B cell (primary cell): Measurements from ENCODE around the gene SLC10A4. TPM values are rescaled to one million over a fixed set of nuclear protein-coding genes. Genes with fewer than 3 reads are reported as not detected.

Experiments used
- ATAC-seq: fragments of 200-7000 bp; cut with Tn5 transposase; one replicate; pipeline ENCODE4 v1.10.0; 2021; ENCODE audit warnings: low read depth, mild to moderate bottlenecking, moderate number of reproducible peaks, moderate library complexity
- CTCF ChIA-PET: fragments of 350-600 bp; sonication (Branson Sonifier 250); formaldehyde crosslinking; loops from one replicate; lab custom pipeline; 2021; ENCODE audit warnings: antibody characterized with exemption, inconsistent platforms; lab: Charles Lee
- POLR2A ChIA-PET: fragments of 350-600 bp; sonication (Branson Sonifier 250); formaldehyde crosslinking; loops from one replicate; lab custom pipeline; 2021; ENCODE audit warnings: antibody characterized with exemption; lab: Charles Lee
- DNase-seq: peaks from one replicate; pipeline ENCODE4 v3.0.0; 2013
- H2AFZ ChIP-seq: 2 replicates; pipeline ENCODE4 v1.6.1; 2012; ENCODE audit warnings: mild to moderate bottlenecking, low read depth, low read length; ENCODE audit not compliant: insufficient read depth, poor library complexity, severe bottlenecking
- H3K27ac ChIP-seq, 2 donors: 1 replicate in 1 of 2; 2 replicates in 1 of 2; pipeline ENCODE4 v1.5.1; 2012 to 2013; ENCODE audit warnings: low read length in 2 of 2, mild to moderate bottlenecking in 2 of 2, moderate library complexity in 1 of 2
- H3K27me3 ChIP-seq, 4 experiments: fragments of 200-600 bp in 1 of 4; sonication (generic) in 1 of 4; replicated peaks in 1 of 4; 1 replicate in 2 of 4; 2 replicates in 2 of 4; pipeline versions ENCODE4 v1.6.1 to v1.7.0; 2013 to 2016; ENCODE audit warnings: low read length in 3 of 4, mild to moderate bottlenecking in 2 of 4, mixed read lengths in 1 of 4, moderate library complexity in 1 of 4; ENCODE audit not compliant: insufficient read depth in 4 of 4, control insufficient read depth in 3 of 4; ENCODE audit errors: control extremely low read depth in 1 of 4
- H3K36me3 ChIP-seq, 2 experiments: replicated peaks in 1 of 2; 1 replicate in 1 of 2; 2 replicates in 1 of 2; pipeline versions ENCODE4 v1.6.1 to v1.7.1; 2013; ENCODE audit warnings: low read length in 1 of 2; ENCODE audit not compliant: insufficient read depth in 2 of 2, control insufficient read depth in 1 of 2; ENCODE audit errors: control extremely low read depth in 1 of 2, extremely low read depth in 1 of 2
- H3K4me1 ChIP-seq, 2 donors: fragments of 200-600 bp in 1 of 2; sonication (generic) in 1 of 2; 1 replicate in 1 of 2; 2 replicates in 1 of 2; pipeline versions ENCODE4 v1.5.1 to v1.6.1; 2013 to 2017; ENCODE audit warnings: low read length in 2 of 2; ENCODE audit not compliant: control insufficient read depth in 2 of 2, insufficient read depth in 2 of 2
- H3K4me2 ChIP-seq: replicated peaks from 2 replicates; pipeline ENCODE3; 2012; ENCODE audit warnings: mild to moderate bottlenecking, low read depth, low read length; ENCODE audit not compliant: poor library complexity, severe bottlenecking
- H3K4me3 ChIP-seq, 5 experiments: fragments of 200-600 bp in 1 of 5; sonication (generic) in 1 of 5; 1 replicate in 3 of 5; 2 replicates in 2 of 5; pipeline versions ENCODE4 v1.5.1 to v1.7.0; 2011 to 2016; ENCODE audit warnings: low read length in 4 of 5, mild to moderate bottlenecking in 4 of 5, low read depth in 2 of 5, control low read depth in 1 of 5, moderate library complexity in 1 of 5; ENCODE audit not compliant: insufficient read depth in 1 of 5; ENCODE audit errors: control extremely low read depth in 1 of 5, extremely low read depth in 1 of 5
- H3K79me2 ChIP-seq: fragments of 200-600 bp; sonication (generic); one replicate; pipeline ENCODE4 v1.6.0; 2016; ENCODE audit warnings: low read length; ENCODE audit not compliant: control insufficient read depth, insufficient read depth
- H3K9ac ChIP-seq: fragments of 200-600 bp; sonication (generic); 2 replicates; pipeline ENCODE4 v1.6.1; 2017; ENCODE audit warnings: mild to moderate bottlenecking, low read length, moderate library complexity
- H3K9me3 ChIP-seq, 3 donors: one replicate each; pipeline versions ENCODE4 v1.6.1 to v1.7.1; 2013; ENCODE audit warnings: low read length in 2 of 3; ENCODE audit not compliant: control insufficient read depth in 2 of 3, insufficient read depth in 1 of 3; ENCODE audit errors: control extremely low read depth in 1 of 3
- H4K20me1 ChIP-seq: 2 replicates; pipeline ENCODE4 v1.6.0; 2012; ENCODE audit warnings: mild to moderate bottlenecking, low read length; ENCODE audit not compliant: insufficient read depth, control insufficient read depth, poor library complexity, severe bottlenecking
- H3K27ac Mint-ChIP-seq: one replicate; pipeline ENCODE4 v1.8.0; 2021; ENCODE audit warnings: mixed read lengths
- H3K27me3 Mint-ChIP-seq: one replicate; pipeline ENCODE4 v1.8.0; 2021; ENCODE audit warnings: mixed read lengths
- H3K4me1 Mint-ChIP-seq: one replicate; pipeline ENCODE4 v1.8.0; 2021; ENCODE audit warnings: mixed read lengths
- H3K4me3 Mint-ChIP-seq: one replicate; pipeline ENCODE4 v1.8.0; 2021; ENCODE audit warnings: mixed read lengths
- H3K9me3 Mint-ChIP-seq: one replicate; pipeline ENCODE4 v1.8.0; 2022; ENCODE audit warnings: mixed read lengths; ENCODE audit not compliant: insufficient read depth
- EZH2 ChIP-seq: IDR thresholded peaks from 2 replicates; pipeline ENCODE4 v1.6.1; 2012; ENCODE audit warnings: borderline replicate concordance, low read depth, mild to moderate bottlenecking, moderate library complexity, low read length; ENCODE audit not compliant: insufficient read depth, poor library complexity, severe bottlenecking
- WGBS: methylation state at CpG from one replicate; pipeline ENCODE4 v1.1.5; 2013; ENCODE audit warnings: missing lambda C conversion rate; ENCODE audit not compliant: insufficient coverage; 5-methylcytosine and 5-hydroxymethylcytosine counted together
- intact Hi-C: fragments of 100-400 bp; cut with micrococcal nuclease; formaldehyde crosslinking; loops from one replicate; pipeline ENCODE4 v1.10.0; 2022
- polyA plus RNA-seq: library from polyadenylated mRNA; depleted of rRNA; stranded (reverse); fragments of >200 nt; gene quantifications from 2 replicates; pipeline ENCODE4 v1.2.3, GENCODE V29; 2012
- total RNA-seq, 2 donors: library from RNA; stranded (reverse); fragments of 120-200 nt in 1 of 2; gene quantifications; 1 replicate in 1 of 2; 2 replicates in 1 of 2; pipeline versions ENCODE4 v1.2.3 to v1.2.4, GENCODE V29; 2013 to 2022
- TF ChIP-seq, protein P1 (sequence below): fragments of 200-600 bp; IDR thresholded peaks from one replicate; pipeline ENCODE4 v1.8.0; 2022; ENCODE audit warnings: antibody characterized with exemption, mild to moderate bottlenecking

The SLC10A4 gene
- total and polyA plus RNA-seq, 2 donors (not counting 1 experiment from before 2014, with no cell fraction given): 0.07 to 0.25 TPM

DNA sequence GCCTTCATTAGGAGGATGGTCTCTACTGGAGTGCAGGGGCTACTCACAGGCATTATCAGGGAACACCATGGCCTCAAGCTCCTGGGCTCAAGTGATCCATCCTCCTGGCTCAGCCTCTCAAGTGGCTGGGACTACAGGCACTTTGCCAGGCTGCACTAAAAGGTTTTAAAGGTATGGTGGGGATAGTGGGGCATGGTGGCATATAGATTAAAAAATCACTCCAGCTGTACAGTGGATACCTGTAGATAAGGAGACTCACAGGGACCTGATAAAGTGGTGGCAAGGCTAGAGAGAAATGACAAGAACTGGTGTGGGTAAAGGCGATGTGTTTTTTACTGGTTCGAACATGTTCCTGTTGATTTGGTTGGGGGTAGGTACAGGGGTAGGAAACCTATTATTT lies 12.8 kb downstream of the SLC10A4 start:
- peaks cover 0 to 4% (median 0%) of the 10 kb centered on the region in 3 donors for H3K9me3 ChIP-seq
- intact Hi-C loops: no loop called here
- H3K27ac ChIP-seq: no peak overlapping the region
- H3K4me3 ChIP-seq: no peak overlapping the region
- Mint-ChIP-seq H3K4me1 (no peaks in the 10 kb centered on the region), H3K27me3 (peaks cover 7% of the 10 kb centered on the region), H3K4me3 (no peak overlapping the region), H3K9me3 (no peaks in the 10 kb centered on the region), H3K27ac (no peak overlapping the region)
- H2AFZ ChIP-seq: no peak overlapping the region
- peaks cover 0 to 4% of the 10 kb centered on the region in 2 donors for H3K4me1 ChIP-seq
- no peaks in the 10 kb centered on the region for H4K20me1 ChIP-seq
- POLR2A ChIA-PET: no interaction called here
- H3K27me3 ChIP-seq: peaks cover 0 to 8% (median 3%) of the 10 kb centered on the region in 4 experiments
- peaks cover 0 to 17% of the 10 kb centered on the region in 2 experiments for H3K36me3 ChIP-seq
- DNase-seq: no peak
- TF ChIP-seq, protein P1, sequence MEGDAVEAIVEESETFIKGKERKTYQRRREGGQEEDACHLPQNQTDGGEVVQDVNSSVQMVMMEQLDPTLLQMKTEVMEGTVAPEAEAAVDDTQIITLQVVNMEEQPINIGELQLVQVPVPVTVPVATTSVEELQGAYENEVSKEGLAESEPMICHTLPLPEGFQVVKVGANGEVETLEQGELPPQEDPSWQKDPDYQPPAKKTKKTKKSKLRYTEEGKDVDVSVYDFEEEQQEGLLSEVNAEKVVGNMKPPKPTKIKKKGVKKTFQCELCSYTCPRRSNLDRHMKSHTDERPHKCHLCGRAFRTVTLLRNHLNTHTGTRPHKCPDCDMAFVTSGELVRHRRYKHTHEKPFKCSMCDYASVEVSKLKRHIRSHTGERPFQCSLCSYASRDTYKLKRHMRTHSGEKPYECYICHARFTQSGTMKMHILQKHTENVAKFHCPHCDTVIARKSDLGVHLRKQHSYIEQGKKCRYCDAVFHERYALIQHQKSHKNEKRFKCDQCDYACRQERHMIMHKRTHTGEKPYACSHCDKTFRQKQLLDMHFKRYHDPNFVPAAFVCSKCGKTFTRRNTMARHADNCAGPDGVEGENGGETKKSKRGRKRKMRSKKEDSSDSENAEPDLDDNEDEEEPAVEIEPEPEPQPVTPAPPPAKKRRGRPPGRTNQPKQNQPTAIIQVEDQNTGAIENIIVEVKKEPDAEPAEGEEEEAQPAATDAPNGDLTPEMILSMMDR: no peak
- no peak for TF ChIP-seq EZH2
- CTCF ChIA-PET: no interaction called here
- 100% methylated on average over 2 of the region's 2 CpGs for WGBS
- no peak for ATAC-seq
- H3K79me2 ChIP-seq: no peaks in the 10 kb centered on the region
- no peak overlapping the region for H3K9ac ChIP-seq
- no peak overlapping the region for H3K4me2 ChIP-seq

DNA sequence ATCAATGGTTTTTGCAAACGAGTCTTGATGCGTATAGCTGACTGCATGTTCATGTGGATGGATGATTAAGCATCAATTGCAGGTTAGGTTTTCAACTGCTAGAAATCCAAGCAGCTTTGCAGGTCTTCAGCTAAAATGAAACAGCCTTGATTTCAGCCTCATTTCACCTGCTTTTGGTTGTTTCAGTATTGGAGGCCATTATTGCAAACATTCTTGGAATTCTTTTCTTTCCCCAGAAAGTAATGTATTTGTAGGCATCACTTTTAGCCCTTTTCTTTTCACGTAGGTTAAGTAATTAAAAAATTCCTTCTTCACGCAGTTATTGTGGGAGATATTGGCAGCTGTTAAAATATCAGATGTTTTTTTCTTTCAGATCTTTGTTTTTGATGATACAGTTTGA lies 15.8 kb downstream of the SLC10A4 start:
- Histone ChIP-seq H3K4me2 (no peak overlapping the region), H3K9ac (no peak overlapping the region), H4K20me1 (no peaks in the 10 kb centered on the region), H3K27ac (no peak overlapping the region), H3K4me1 (no peaks in the 10 kb centered on the region), H3K27me3 (no peaks in the 10 kb centered on the region), H3K9me3 (no peaks in the 10 kb centered on the region), H3K79me2 (no peaks in the 10 kb centered on the region), H2AFZ (no peak overlapping the region), H3K4me3 (no peak overlapping the region), H3K36me3 (peaks cover 9 to 24% of the 10 kb centered on the region in 2 experiments)
- ATAC-seq (no peak), DNase-seq (no peak)
- Mint-ChIP-seq H3K27ac (no peak overlapping the region), H3K9me3 (no peaks in the 10 kb centered on the region), H3K4me1 (no peaks in the 10 kb centered on the region), H3K27me3 (no peaks in the 10 kb centered on the region), H3K4me3 (no peak overlapping the region)
- intact Hi-C loops: no loop called here
- CTCF ChIA-PET: no interaction called here
- POLR2A ChIA-PET: no interaction called here
- no peak for TF ChIP-seq EZH2
- TF ChIP-seq, protein P1: no peak
- WGBS: no CpG with 5 or more reads among the region's 4 CpGs
